Measurements from ENCODE around the gene BACE2.
"Not testable (repeated sequence)": the region's sequence is repeated elsewhere in the genome, so short reads cannot be mapped to it uniquely, and the experiment has no call there.

Gene BACE2

GRCh38 chr21:41231060-41231459, 63.1 kb downstream of the BACE2 start:
- H3K4me3 ChIP-seq (ENCODE audit: low read depth, low read length) = no peak overlapping the region
- CTCF ChIA-PET = interaction anchor here (1.2 kb wide), 1 partner anchor 61 kb away, joined by 5 read pairs; no protein-coding TSS in a partner anchor
- DNase-seq (ENCODE audit: low read depth, low spot score) = no peak
- POLR2A ChIA-PET = no interaction called here
- no peak for TF ChIP-seq CTCF (IDR thresholded peaks at IDR 0.05; ENCODE audit: insufficient read depth, low read length, missing control alignments)

GRCh38 chr21:41232013-41232412, 64.1 kb downstream of the BACE2 start:
- POLR2A ChIA-PET = no interaction called here
- CTCF ChIA-PET = no interaction called here
- no peak for TF ChIP-seq CTCF (IDR thresholded peaks at IDR 0.05; ENCODE audit: insufficient read depth, low read length, missing control alignments)
- no peak overlapping the region for H3K4me3 ChIP-seq (ENCODE audit: low read depth, low read length)
- DNase-seq (ENCODE audit: low read depth, low spot score) = no peak

GRCh38 chr21:41233916-41234315, 66.0 kb downstream of the BACE2 start:
- no peak for DNase-seq (ENCODE audit: low read depth, low spot score)
- POLR2A ChIA-PET = no interaction called here
- CTCF ChIA-PET = no interaction called here
- TF ChIP-seq CTCF (IDR thresholded peaks at IDR 0.05; ENCODE audit: insufficient read depth, low read length, missing control alignments) = no peak
- no peak overlapping the region for H3K4me3 ChIP-seq (ENCODE audit: low read depth, low read length)

- no peak for DNase-seq (ENCODE audit: low read depth, low spot score)
- POLR2A ChIA-PET = no interaction called here
- TF ChIP-seq CTCF (IDR thresholded peaks at IDR 0.05; ENCODE audit: insufficient read depth, low read length, missing control alignments) = no peak
- CTCF ChIA-PET = no interaction called here
- H3K4me3 ChIP-seq (ENCODE audit: low read depth, low read length) = no peak overlapping the region
Measured at GRCh38 chr21:41234569-41234968, 66.6 kb downstream of the BACE2 start.

GRCh38 chr21:41235201-41235600, 67.2 kb downstream of the BACE2 start:
- H3K4me3 ChIP-seq (ENCODE audit: low read depth, low read length) = no peak overlapping the region
- ChIA-PET CTCF (no interaction called here), POLR2A (no interaction called here)
- TF ChIP-seq CTCF (IDR thresholded peaks at IDR 0.05; ENCODE audit: insufficient read depth, low read length, missing control alignments) = no peak
- no peak for DNase-seq (ENCODE audit: low read depth, low spot score)

- TF ChIP-seq CTCF (IDR thresholded peaks at IDR 0.05; ENCODE audit: insufficient read depth, low read length, missing control alignments) = no peak
- no peak for DNase-seq (ENCODE audit: low read depth, low spot score)
- ChIA-PET CTCF (no interaction called here), POLR2A (no interaction called here)
- H3K4me3 ChIP-seq (ENCODE audit: low read depth, low read length) = no peak overlapping the region
Measured at GRCh38 chr21:41236352-41236973, 68.5 kb downstream of the BACE2 start.

GRCh38 chr21:41238081-41238796, 70.3 kb downstream of the BACE2 start:
- CTCF ChIA-PET; POLR2A ChIA-PET; DNase-seq (ENCODE audit: low read depth, low spot score); H3K4me3 ChIP-seq (ENCODE audit: low read depth, low read length): not testable (repeated sequence)
